ENCODE data around the gene PCSK1. TPM values are rescaled to one million over a fixed set of nuclear protein-coding genes. Genes with fewer than 3 reads are reported as not detected.

PCSK1 gene
- total and polyA plus RNA-seq, 2 of the 8 experiments (the other 6 are each of a cell fraction or from before 2014, with no cell fraction given) = 1.3 to 3.2 TPM

DNA sequence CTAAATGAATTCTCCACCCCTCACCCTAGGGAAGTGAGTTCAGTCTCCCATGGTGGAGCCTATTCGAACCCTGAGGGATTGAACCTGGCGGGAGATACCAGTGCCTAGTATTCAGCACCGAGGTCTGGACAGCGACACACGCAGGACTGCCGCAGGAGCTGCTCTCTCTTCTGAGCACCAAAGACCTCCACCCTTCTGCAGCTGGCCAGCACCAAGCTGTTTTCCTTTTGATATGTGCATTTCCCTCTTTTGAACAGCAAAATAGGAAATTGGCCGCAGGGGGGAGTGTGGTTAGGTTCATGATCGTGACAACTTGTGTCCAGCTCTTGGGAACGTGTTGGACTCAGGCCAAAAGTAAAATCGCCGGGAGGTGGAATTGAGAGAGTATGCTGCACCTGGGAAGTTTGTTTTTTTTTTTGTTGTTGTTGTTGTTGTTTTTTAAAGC is 1.2 kb upstream of the PCSK1 start (continued):
- TF ChIP-seq, protein P1, sequence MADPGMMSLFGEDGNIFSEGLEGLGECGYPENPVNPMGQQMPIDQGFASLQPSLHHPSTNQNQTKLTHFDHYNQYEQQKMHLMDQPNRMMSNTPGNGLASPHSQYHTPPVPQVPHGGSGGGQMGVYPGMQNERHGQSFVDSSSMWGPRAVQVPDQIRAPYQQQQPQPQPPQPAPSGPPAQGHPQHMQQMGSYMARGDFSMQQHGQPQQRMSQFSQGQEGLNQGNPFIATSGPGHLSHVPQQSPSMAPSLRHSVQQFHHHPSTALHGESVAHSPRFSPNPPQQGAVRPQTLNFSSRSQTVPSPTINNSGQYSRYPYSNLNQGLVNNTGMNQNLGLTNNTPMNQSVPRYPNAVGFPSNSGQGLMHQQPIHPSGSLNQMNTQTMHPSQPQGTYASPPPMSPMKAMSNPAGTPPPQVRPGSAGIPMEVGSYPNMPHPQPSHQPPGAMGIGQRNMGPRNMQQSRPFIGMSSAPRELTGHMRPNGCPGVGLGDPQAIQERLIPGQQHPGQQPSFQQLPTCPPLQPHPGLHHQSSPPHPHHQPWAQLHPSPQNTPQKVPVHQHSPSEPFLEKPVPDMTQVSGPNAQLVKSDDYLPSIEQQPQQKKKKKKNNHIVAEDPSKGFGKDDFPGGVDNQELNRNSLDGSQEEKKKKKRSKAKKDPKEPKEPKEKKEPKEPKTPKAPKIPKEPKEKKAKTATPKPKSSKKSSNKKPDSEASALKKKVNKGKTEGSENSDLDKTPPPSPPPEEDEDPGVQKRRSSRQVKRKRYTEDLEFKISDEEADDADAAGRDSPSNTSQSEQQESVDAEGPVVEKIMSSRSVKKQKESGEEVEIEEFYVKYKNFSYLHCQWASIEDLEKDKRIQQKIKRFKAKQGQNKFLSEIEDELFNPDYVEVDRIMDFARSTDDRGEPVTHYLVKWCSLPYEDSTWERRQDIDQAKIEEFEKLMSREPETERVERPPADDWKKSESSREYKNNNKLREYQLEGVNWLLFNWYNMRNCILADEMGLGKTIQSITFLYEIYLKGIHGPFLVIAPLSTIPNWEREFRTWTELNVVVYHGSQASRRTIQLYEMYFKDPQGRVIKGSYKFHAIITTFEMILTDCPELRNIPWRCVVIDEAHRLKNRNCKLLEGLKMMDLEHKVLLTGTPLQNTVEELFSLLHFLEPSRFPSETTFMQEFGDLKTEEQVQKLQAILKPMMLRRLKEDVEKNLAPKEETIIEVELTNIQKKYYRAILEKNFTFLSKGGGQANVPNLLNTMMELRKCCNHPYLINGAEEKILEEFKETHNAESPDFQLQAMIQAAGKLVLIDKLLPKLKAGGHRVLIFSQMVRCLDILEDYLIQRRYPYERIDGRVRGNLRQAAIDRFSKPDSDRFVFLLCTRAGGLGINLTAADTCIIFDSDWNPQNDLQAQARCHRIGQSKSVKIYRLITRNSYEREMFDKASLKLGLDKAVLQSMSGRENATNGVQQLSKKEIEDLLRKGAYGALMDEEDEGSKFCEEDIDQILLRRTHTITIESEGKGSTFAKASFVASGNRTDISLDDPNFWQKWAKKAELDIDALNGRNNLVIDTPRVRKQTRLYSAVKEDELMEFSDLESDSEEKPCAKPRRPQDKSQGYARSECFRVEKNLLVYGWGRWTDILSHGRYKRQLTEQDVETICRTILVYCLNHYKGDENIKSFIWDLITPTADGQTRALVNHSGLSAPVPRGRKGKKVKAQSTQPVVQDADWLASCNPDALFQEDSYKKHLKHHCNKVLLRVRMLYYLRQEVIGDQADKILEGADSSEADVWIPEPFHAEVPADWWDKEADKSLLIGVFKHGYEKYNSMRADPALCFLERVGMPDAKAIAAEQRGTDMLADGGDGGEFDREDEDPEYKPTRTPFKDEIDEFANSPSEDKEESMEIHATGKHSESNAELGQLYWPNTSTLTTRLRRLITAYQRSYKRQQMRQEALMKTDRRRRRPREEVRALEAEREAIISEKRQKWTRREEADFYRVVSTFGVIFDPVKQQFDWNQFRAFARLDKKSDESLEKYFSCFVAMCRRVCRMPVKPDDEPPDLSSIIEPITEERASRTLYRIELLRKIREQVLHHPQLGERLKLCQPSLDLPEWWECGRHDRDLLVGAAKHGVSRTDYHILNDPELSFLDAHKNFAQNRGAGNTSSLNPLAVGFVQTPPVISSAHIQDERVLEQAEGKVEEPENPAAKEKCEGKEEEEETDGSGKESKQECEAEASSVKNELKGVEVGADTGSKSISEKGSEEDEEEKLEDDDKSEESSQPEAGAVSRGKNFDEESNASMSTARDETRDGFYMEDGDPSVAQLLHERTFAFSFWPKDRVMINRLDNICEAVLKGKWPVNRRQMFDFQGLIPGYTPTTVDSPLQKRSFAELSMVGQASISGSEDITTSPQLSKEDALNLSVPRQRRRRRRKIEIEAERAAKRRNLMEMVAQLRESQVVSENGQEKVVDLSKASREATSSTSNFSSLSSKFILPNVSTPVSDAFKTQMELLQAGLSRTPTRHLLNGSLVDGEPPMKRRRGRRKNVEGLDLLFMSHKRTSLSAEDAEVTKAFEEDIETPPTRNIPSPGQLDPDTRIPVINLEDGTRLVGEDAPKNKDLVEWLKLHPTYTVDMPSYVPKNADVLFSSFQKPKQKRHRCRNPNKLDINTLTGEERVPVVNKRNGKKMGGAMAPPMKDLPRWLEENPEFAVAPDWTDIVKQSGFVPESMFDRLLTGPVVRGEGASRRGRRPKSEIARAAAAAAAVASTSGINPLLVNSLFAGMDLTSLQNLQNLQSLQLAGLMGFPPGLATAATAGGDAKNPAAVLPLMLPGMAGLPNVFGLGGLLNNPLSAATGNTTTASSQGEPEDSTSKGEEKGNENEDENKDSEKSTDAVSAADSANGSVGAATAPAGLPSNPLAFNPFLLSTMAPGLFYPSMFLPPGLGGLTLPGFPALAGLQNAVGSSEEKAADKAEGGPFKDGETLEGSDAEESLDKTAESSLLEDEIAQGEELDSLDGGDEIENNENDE (IDR thresholded peaks at IDR 0.05; ENCODE audit: insufficient replicate concordance, low read length) = no peak
- no peak for TF ChIP-seq CTBP2 (IDR thresholded peaks at IDR 0.05; ENCODE audit: borderline replicate concordance, insufficient read depth, insufficient read length, low read length)
- no peak for TF ChIP-seq POLR2AphosphoS5 (IDR thresholded peaks at IDR 0.05; ENCODE audit: low read depth, low read length)
- TF ChIP-seq CBX5 (IDR thresholded peaks at IDR 0.05; ENCODE audit: low read depth, low read length) = no peak
- TF ChIP-seq HDAC2 (IDR thresholded peaks at IDR 0.05; ENCODE audit: borderline replicate concordance in 1 of 2, low read depth in 2 of 2, low read length in 2 of 2) = peak; percentile 72 to 94
- no peak for TF ChIP-seq KDM5A (IDR thresholded peaks at IDR 0.05; ENCODE audit: low read length)
- peak; percentile 25 to 26 for TF ChIP-seq RAD21 (IDR thresholded peaks at IDR 0.05 in 1 of 2, conservative IDR thresholded peaks at IDR 0.05 in 1 of 2; ENCODE audit: low read depth in 2 of 2, low read length in 2 of 2)
- no peak for TF ChIP-seq SP4 (IDR thresholded peaks at IDR 0.05; ENCODE audit: low read length)
- TF ChIP-seq ZNF274 (IDR thresholded peaks at IDR 0.05; ENCODE audit: borderline replicate concordance, extremely low read depth, low read length) = no peak
- no peak for TF ChIP-seq SUZ12 (IDR thresholded peaks at IDR 0.05; ENCODE audit: low read length)

Measured in H1 (cell line).